Panc1 (cell line): ENCODE data around the gene DEFB108B. TPM values are rescaled to one million over a fixed set of nuclear protein-coding genes. Genes with fewer than 3 reads are reported as not detected.
"Not testable (repeated sequence)": the region's sequence is repeated elsewhere in the genome, so short reads cannot be mapped to it uniquely, and the experiment has no call there.

ENCODE experiments used
- ATAC-seq: fragments of 200-7000 bp; cut with Tn5 transposase; 2 replicates; pipeline ENCODE4 v1.9.1; 2020; ENCODE audit warnings: mild to moderate bottlenecking, moderate library complexity
- BruUV-seq: library from RNA; stranded (reverse); fragments of 400-500 nt; replicated peaks from 2 replicates; lab custom pipeline; 2021; lab: Mats Ljungman, UMichigan
- CTCF ChIA-PET: fragments of 300-600 bp; sonication (Branson Sonifier 250); formaldehyde crosslinking; loops from one replicate; lab custom pipeline; 2022; ENCODE audit warnings: antibody characterized with exemption; lab: Charles Lee
- POLR2A ChIA-PET: fragments of 300-600 bp; sonication (Branson Sonifier 250); formaldehyde crosslinking; loops from one replicate; lab custom pipeline; 2022; ENCODE audit warnings: antibody characterized with exemption; lab: Charles Lee
- DNase-seq: peaks from one replicate; pipeline ENCODE4 v3.0.0-alpha.2; 2010; ENCODE audit warnings: low read depth, low spot score
- H3K27ac ChIP-seq: 2 replicates; pipeline ENCODE4 v1.5.1; 2011; ENCODE audit warnings: mild to moderate bottlenecking, low read length, inconsistent platforms
- H3K27me3 ChIP-seq: fragments of 200-500 bp; sonication (Bioruptor generic); 2 replicates; pipeline ENCODE4 v1.6.0; 2014; ENCODE audit warnings: low read length, inconsistent platforms; ENCODE audit not compliant: control insufficient read depth, insufficient read depth
- H3K36me3 ChIP-seq: fragments of 200-500 bp; sonication (Bioruptor generic); 2 replicates; pipeline ENCODE4 v1.5.1; 2014; ENCODE audit warnings: inconsistent platforms, mild to moderate bottlenecking, low read length, moderate library complexity; ENCODE audit not compliant: control insufficient read depth, insufficient read depth
- H3K4me1 ChIP-seq: 2 replicates; pipeline ENCODE4 v1.5.1; 2011; ENCODE audit warnings: inconsistent platforms, mild to moderate bottlenecking, low read length, moderate library complexity; ENCODE audit not compliant: control insufficient read depth, insufficient read depth
- H3K4me3 ChIP-seq, 2 experiments: 2 replicates each; pipeline ENCODE4 v1.5.1; 2011 to 2012; ENCODE audit warnings: low read depth in 2 of 2, low read length in 2 of 2, mild to moderate bottlenecking in 2 of 2, inconsistent platforms in 1 of 2, moderate library complexity in 1 of 2
- H3K9me3 ChIP-seq: fragments of 200-500 bp; sonication (Bioruptor generic); 2 replicates; pipeline ENCODE4 v1.5.1; 2014; ENCODE audit warnings: low read depth, mild to moderate bottlenecking, inconsistent platforms, low read length, moderate library complexity; ENCODE audit not compliant: control insufficient read depth, insufficient read depth
- in situ Hi-C: cut with HindIII; loops from 2 replicates; pipeline ENCODE4 v1.10.0; 2016; ENCODE audit warnings: low sequenced_read_pairs, low pct_unique_long_range_greater_than_20kb
- intact Hi-C: fragments of 100-400 bp; cut with micrococcal nuclease; formaldehyde crosslinking; loops from one replicate; pipeline ENCODE4 v1.10.0; 2022; ENCODE audit not compliant: unreplicated experiment
- total RNA-seq: library from RNA; stranded (reverse); gene quantifications from one replicate; pipeline ENCODE4 v1.2.1, GENCODE V29; 2021; ENCODE audit not compliant: unreplicated experiment
- TF ChIP-seq, protein P1 (sequence below): fragments of 450-650 bp; IDR thresholded peaks from 2 replicates; pipeline ENCODE4 v1.5.1; 2017; ENCODE audit warnings: mild to moderate bottlenecking

The DEFB108B gene
- total RNA-seq, 1 experiment from 2014 or later = not detected

DNA sequence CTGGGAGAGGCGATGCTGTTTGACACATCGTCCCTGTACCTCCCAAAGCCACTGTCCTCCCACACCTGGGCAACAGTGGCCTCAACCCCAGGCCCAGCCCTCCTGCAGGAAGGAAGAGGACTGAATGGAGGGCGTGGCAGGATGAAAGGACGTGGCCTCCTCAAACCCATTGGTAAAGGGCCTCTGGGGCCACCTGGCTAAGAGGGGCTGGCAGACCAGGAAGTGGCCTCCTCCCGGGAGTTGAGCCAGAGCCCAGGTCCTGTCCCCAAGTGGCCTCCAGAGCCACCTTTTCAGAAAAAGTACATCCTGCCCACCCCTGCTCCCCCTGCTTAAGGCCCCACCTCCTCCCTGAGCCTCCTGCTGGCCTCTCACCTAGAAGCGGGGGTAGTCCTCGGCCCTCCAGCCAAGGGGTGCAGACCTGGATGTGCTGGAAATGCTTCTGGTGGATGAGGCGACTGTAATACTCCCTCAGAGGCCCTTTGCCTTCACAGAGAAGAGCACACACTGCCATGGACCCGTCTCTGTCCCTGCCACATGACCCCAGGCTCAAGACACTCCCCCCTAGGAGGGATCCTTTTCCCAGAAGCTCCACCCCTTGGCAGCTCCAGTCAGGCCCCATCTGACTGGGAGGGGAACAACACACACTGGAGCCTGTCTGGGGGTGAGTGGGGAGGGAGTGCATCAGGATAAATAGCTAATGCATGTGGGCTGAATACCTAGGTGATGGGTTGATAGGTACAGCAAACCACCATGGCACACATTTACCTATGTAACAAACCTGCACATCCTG is 28.6 kb upstream of the DEFB108B start:
- H3K36me3 ChIP-seq, intact Hi-C loops, in situ Hi-C loops, CTCF ChIA-PET, BruUV-seq, H3K27ac ChIP-seq, H3K9me3 ChIP-seq, H3K4me3 ChIP-seq, POLR2A ChIA-PET, H3K4me1 ChIP-seq, ATAC-seq, DNase-seq, H3K27me3 ChIP-seq: not testable (repeated sequence)

DNA sequence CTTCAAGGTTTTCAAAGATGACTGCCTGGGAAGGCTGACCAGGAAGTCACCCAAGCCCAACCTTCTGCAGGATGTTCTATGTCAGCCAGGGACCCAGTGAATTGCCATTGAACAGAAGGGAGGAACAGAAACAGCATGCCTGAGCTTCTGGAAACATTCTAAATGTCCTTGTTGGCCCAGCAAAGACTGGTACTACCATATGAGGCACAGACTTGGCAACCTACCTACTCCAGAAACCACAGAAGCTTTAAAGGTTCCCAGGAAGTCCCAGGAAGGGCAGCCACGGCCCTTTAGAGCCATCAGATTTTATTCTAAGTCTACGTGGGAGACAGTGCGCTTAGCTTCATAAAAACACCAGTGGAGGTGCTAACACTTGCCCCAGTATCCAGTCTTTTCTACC is 20.5 kb upstream of the DEFB108B start:
- BruUV-seq, H3K4me3 ChIP-seq, DNase-seq, intact Hi-C loops, in situ Hi-C loops, H3K9me3 ChIP-seq, ATAC-seq, POLR2A ChIA-PET, H3K36me3 ChIP-seq, H3K27ac ChIP-seq, H3K4me1 ChIP-seq, CTCF ChIA-PET, H3K27me3 ChIP-seq: not testable (repeated sequence)

DNA sequence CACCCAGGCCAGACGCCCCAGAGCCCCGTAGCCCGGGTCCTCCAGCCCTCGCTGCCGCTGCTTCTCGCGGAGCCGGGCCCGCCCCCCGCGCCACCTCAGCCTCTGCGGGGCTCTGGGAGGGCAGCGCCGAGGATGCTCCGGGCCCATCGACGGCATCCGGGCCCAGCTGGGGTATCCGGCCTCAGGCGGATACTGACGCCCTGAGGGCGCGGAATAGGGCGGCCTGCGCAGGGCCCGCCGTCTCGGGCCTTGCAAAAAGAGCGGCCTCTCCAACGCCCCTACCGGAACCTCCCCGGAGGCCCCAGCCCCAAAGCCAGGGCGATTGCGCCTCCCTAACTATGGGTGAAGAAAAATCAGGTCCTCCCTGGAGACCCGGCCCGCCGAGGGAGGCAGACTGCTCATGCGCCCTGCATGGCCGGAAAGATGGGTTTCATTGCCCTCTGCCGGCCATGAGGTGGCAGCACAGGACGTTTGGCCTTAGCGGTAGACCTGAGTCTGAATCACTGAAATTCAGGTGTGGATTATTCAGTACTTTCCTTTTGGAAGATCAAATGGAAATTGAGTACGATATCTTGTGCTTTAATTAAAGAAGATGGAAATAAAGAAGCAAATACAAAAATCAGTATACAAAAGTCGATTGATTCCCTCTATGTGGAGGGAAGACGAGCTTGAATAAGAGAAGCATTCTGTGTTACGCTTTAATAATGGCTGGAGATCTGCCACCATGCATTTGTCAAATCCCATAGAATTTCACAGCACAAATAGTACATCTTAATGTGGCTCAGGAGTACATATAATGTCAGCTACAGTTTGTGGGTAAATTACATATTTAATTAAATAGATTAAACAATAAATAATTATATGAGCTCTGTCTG is 19.3 kb upstream of the DEFB108B start:
- H3K4me1 ChIP-seq, H3K36me3 ChIP-seq, BruUV-seq, H3K27ac ChIP-seq, H3K9me3 ChIP-seq, CTCF ChIA-PET, H3K27me3 ChIP-seq, POLR2A ChIA-PET, intact Hi-C loops, in situ Hi-C loops: not testable (repeated sequence)
- TF ChIP-seq, protein P1, sequence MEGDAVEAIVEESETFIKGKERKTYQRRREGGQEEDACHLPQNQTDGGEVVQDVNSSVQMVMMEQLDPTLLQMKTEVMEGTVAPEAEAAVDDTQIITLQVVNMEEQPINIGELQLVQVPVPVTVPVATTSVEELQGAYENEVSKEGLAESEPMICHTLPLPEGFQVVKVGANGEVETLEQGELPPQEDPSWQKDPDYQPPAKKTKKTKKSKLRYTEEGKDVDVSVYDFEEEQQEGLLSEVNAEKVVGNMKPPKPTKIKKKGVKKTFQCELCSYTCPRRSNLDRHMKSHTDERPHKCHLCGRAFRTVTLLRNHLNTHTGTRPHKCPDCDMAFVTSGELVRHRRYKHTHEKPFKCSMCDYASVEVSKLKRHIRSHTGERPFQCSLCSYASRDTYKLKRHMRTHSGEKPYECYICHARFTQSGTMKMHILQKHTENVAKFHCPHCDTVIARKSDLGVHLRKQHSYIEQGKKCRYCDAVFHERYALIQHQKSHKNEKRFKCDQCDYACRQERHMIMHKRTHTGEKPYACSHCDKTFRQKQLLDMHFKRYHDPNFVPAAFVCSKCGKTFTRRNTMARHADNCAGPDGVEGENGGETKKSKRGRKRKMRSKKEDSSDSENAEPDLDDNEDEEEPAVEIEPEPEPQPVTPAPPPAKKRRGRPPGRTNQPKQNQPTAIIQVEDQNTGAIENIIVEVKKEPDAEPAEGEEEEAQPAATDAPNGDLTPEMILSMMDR = peak; percentile 80
- DNase-seq = peak; percentile 25
- peak; percentile 77 for ATAC-seq
- peak overlapping the region; percentile 56 to 61 for H3K4me3 ChIP-seq

DNA sequence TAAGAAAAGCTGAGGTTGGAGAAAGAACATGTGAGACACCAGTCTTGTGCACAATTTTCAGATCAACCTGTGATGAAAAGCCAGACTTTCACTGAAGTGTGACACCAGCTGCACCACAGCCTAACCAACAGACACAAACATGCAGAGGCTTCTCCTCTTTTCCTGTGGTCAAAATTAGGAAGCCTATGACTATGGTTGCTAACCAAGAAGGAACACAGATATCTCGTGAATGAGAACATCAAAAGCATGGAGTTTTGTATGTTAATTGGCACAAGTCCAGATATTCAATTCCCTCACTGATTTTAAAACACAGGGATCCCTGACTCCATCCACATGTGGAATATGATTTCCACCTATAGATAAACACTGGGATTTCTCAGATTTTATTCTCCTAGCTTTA is 11.5 kb upstream of the DEFB108B start:
- BruUV-seq, DNase-seq, H3K9me3 ChIP-seq, H3K36me3 ChIP-seq, ATAC-seq, H3K4me1 ChIP-seq, H3K27ac ChIP-seq, POLR2A ChIA-PET, H3K27me3 ChIP-seq, in situ Hi-C loops, intact Hi-C loops, H3K4me3 ChIP-seq, CTCF ChIA-PET: not testable (repeated sequence)

DNA sequence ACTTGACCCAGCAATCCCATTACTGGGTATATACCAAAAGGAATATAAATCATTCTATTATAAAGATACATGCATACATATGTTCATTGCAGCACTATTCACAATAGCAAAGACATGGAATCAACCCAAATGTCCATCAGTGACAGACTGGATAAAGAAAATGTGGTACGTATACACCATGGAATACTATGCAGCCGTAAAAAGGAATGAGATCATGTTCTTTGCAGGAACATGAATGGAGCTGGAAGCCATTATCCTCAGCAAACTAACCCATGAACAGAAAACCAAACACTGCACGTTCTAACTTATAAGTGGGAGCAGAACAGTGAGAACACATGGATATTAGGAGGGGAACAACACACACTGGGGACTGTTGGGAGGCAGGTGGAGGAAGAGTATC is 3.8 kb upstream of the DEFB108B start:
- H3K4me1 ChIP-seq, BruUV-seq, H3K4me3 ChIP-seq, H3K36me3 ChIP-seq, DNase-seq, POLR2A ChIA-PET, intact Hi-C loops, CTCF ChIA-PET, H3K9me3 ChIP-seq, ATAC-seq, H3K27me3 ChIP-seq, H3K27ac ChIP-seq, in situ Hi-C loops: not testable (repeated sequence)

DNA sequence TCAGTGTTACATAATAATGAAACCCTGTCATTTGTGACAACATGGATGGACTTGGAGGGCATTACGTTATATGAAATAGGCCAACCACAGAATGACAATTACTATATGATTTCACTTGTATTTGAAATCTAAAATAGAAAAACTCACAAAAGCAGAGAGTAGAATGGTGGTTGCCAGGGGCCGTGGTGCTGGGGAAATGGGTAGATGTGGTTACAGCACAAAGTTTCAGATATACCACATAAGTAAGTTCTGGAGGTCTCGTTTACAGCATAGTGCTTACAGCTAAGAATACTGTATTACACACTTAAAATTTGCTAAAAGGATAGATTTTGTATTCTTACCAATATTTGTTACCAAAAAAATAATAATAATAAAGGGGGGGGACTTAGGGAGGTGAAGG is 3.3 kb upstream of the DEFB108B start:
- in situ Hi-C loops, CTCF ChIA-PET, H3K4me3 ChIP-seq, H3K4me1 ChIP-seq, BruUV-seq, H3K27ac ChIP-seq, ATAC-seq, H3K36me3 ChIP-seq, H3K9me3 ChIP-seq, POLR2A ChIA-PET, intact Hi-C loops, DNase-seq, H3K27me3 ChIP-seq: not testable (repeated sequence)
